Cerebellar nuclear complex (tissue), 1 donor: ENCODE data around the gene MCU.
A peak's percentile ranks its signal among the peaks of the same experiment; 100 is the strongest.

Experiments
- DNase-seq, 2 experiments: peaks; one replicate each; lab custom pipeline; 2025; lab: John Stamatoyannopoulos, UW

The MCU gene

DNA sequence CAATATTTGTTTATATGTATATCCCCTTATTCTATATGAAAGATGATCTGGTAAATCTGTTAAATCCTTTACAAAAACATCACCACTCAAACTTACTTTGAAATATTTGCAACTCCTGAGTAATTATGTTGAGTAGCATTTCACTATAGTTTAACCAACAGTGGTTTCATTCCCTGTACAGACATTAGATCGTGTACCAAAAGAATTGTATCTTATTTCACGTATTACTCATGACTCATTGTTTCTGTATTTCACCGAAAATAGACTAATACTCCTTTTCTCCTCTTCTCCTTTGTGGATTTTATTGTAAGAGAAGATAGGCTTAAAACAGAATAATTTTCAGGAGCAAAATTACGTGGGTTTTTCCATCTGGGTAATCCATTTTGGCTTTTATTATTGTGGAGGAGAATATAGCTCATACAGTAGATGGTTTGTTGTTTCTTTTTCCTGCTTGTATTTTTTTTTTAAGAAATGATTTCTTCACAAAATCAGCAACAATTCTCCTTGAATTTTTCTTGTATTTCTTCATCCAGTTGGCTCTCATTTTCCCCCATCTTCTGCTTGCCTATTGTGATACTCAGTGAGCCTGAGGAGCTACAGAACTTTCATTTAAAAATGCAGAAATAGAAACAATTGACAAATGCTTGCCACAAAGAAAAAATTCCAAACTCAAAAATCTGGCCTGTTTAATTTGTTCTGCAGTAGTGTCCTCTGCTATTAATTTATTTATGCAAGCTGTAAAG, 111.0 kb downstream of the MCU start:
- DNase-seq = no peak

- peak; percentile 74 to 93 for DNase-seq
Observed at GRCh38 chr10:72808001-72808400, 116.1 kb downstream of the MCU start.

DNA sequence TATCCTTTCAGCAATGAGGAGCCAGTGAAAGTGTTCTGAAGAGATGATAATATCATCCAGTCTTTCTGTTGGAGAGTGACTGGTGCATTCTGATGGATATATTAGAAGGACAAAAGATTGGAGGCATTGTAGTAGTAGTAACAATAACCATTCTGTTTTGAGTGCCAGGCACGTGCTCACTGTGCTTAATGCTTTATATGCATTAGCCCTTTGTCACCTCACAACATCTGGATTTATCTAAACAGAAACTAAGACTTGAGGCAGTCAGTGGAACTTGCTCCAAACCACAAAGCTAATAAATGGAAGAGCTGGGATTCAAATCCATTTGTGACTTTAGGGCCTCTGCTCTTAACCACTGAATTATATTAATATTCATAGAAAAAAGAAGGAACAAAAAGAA, 117.1 kb downstream of the MCU start:
- no peak for DNase-seq

GRCh38 chr10:72810976-72811375, 119.0 kb downstream of the MCU start:
- no peak for DNase-seq

- no peak for DNase-seq
Observed at GRCh38 chr10:72812415-72812752, 120.4 kb downstream of the MCU start.

DNA sequence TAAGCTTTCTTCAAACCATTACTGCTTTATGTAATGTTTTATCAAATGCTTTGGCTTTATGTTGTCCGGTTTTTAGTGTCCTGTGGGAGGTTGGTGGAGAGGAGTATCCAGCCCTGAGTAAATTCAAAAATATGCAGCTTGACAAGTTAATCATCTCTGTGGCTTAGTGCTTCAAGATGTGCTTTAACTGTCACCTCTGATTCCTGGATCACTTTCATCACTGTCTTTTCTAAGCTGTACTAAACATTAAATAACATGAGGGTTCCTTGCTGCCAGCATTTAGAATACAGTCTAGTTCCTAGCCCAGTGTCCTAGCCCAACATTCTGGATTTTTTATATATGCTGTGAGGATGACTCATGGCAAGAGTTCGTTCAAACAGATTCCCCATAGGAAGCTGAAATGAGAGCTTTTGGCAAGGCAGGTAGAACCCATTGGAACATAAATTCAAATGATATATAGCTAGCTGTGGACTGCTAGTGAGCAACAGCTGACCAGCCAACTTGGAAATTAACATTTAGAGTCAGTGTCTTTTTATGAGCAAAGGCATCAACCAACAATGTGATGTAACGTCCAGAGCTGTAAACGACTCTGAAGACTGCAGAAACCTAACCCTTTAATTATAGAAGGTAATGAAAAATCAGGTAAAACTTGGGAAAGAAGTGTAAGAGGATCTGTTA, 120.9 kb downstream of the MCU start:
- no peak for DNase-seq

- peak; percentile 73 to 91 for DNase-seq
Observed at GRCh38 chr10:72814099-72814790, 122.3 kb downstream of the MCU start.

GRCh38 chr10:72816565-72816964, 124.6 kb downstream of the MCU start:
- no peak for DNase-seq

DNA sequence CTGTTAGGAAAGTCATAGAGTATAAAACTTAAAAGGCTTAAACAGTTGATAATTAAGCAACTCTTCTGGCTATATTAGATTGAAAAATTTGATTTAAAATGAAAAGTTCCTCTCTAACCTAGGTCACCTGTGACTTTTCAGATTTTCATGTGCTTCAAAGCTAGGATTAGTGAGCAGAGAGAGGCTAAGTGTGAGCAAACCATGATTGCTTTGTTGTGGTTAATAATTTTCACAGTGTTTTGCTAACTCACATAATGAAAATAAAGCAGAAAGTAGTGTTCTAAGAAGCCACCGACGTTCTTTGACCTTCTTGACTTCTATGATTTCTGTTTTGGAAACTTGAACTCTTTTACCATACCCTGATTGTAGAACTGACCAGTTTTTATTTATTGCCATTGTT, 126.1 kb downstream of the MCU start:
- DNase-seq = no peak

GRCh38 chr10:72819053-72819452, 127.1 kb downstream of the MCU start:
- DNase-seq = no peak

DNA sequence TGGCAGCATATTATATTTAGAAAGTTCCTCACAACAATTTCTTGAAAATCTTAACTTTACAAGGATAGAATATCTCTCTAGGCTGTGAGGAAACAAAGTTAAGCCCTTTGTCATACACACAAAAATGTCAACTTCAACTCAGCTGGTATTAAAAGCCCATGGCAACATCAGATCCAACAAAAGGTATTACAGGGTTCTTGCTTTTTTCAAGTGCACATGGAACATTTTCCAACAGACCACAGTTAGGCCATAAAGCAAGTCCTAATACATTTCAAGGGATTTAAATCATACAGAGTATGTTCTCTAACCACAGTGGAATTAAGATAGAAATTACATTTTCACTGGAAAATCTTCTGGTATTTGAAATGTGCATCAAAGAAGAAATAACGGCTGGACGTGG, 129.7 kb downstream of the MCU start:
- DNase-seq = no peak

- DNase-seq = no peak
Observed at GRCh38 chr10:72822342-72822986, 130.5 kb downstream of the MCU start.

GRCh38 chr10:72825163-72825562, 133.2 kb downstream of the MCU start:
- DNase-seq = no peak

DNA sequence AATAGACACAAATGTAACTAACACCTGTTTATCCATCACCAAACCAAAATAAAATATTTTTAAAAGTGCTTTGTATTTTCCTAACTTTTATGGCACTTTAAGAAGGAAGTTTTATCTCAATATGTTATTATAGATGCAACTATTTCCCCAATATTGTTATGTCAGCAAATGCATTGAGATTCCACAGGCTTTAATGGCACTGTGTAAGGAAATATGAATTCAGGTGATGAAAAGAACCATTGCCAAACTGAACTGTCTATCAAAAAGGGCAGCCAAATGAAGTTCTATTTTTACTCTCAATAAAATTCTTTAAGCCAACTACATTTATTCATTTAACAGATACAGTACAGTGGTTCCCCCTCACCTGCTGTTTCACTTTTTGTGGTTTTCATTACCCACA, 134.4 kb downstream of the MCU start:
- no peak for DNase-seq

GRCh38 chr10:72828294-72828693, 136.4 kb downstream of the MCU start:
- DNase-seq = no peak

- no peak for DNase-seq
Observed at GRCh38 chr10:72830625-72831024, 138.7 kb downstream of the MCU start.

- no peak for DNase-seq
Observed at GRCh38 chr10:72831696-72832409, 139.9 kb downstream of the MCU start.

DNA sequence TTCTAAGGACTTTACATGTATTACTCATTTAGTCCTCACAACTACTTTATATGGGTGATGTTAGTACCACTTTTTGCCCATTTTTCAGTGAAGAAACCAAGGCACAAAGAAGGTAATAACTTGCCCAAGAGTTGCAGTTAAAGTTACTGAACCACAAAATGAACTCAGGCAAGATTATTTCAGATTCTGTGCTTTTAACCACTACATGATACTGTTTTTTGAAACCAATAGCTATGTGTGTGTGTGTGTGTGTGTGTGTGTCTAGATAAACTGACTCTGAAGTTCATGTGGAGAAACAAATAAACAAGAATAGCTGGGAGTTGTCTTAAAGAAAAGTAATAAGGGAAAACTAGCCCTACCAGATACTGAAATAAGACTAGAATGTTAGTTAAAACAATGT, 140.8 kb downstream of the MCU start:
- no peak for DNase-seq

DNA sequence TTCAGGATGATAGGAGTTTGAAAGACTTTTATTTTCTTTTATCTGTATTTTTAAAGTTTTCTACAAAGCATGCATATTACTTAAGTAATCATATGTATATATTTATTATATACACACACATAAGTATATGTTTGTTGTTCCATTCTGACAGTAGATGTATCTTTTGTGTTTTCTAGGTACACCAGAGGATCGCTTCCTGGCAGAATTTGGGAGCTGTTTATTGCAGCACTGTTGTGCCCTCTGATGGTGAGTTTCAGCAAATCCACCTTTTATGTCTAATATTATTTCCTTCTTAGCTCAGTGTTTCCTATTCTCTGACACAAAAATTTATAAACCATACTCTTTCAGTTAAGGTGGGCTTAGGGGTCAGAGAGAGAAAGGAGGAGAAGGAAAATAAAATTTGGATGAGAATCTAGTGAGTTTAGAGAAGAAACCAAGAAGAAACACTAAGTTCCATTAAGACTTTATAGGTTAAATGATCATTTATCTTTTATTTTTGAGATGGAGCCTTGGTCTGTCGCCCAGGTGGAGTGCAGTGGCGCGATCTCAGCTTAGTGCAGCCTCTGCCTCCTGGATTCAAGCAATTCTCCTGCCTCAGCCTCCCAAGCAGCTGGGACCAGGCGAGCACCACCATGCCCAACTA, 142.4 kb downstream of the MCU start:
- DNase-seq = peak; percentile 22 to 60

DNA sequence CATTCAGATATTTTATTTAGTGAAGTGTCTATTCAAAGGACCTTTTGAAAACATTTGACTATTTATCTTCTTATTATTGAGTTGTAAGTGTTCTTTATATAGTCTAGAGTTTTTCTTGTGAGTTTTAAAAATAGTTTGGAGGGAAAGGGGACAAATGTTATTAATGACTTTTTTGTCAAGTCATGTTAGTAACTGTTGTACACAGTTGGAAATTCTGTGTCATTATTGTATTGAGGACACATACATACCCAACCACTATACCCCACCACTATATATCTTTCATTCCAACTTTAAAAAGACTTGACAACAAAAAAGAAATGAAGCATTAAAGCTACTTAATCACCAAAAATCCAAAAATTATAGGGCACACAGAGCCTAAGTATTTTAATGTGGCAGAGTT, 148.4 kb downstream of the MCU start:
- DNase-seq = no peak

GRCh38 chr10:72841487-72841886, 149.5 kb downstream of the MCU start:
- no peak for DNase-seq

GRCh38 chr10:72842164-72842563, 150.2 kb downstream of the MCU start:
- DNase-seq = no peak
